GM18508 (cell line): ENCODE data around the gene ACIN1.
"Not testable (repeated sequence)": the region's sequence is repeated elsewhere in the genome, so short reads cannot be mapped to it uniquely, and the experiment has no call there.

Experiments used
- ATAC-seq: cut with Tn5 transposase; IDR thresholded peaks from one replicate; pipeline ENCODE4 v1.9.1; 2021; ENCODE audit warnings: moderate number of reproducible peaks; ENCODE audit not compliant: insufficient read depth, unreplicated experiment

Gene ACIN1

DNA sequence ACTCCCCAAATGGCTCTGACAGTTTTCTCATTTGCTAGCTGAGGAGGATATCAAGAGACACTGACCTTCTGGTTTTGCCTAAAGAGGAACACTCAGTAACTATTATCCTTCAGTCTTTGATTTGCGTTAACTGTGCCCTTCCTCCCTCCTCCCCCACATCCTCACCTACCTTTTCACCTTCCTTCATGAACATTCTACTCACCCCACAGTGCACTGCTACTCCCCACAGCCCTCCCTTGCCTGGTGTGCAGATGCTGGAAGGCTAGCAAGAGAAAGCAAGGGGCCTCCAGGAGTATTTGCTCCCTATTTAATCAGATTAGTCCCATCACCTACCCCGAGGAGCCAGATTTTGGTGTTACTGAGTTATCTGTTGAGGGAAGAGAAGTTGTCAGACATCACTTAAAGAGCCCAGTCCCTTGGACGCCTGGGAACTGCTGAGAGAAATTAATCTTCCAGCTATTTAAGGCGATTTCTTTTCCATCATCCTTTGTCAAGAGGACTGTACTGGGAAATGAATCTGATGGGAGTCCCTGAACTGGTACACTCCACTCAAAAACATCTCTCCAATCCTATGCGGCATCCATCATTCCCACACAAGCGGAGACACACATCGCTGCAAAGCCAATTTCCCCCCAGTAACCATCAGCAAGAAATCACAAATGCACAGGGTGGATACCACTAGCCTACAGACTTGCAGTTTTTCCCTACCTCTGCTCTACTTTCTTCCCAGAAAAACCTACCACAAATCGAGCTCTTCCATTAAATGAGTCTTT is 71.7 kb downstream of the ACIN1 start:
- ATAC-seq = no peak

DNA sequence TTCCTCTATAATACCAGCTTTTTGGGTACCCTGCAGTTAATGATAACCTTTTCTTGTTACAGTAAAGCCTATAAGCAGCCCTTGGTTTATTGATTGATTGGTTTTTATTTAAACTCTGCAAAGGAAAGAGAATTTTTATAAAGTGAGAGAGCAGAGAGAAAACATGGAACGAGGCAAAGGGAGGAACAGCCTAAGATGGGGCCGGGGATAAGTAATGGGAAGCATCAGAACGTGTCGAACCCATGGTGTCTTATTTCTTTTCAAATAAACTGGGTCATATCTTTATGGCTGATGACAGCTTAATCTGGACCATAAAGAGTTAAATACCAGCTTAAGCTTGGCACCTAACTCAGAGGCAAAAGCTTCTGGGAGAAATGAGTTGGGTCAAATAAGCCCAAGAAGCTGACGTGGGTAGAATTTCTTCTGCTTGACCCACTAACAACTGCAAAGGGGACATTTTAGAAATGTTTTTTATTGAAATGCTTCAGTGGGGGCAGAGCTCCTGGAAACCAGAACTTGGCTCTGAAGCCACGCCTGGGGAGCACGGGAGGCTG is 73.0 kb downstream of the ACIN1 start:
- no peak for ATAC-seq

DNA sequence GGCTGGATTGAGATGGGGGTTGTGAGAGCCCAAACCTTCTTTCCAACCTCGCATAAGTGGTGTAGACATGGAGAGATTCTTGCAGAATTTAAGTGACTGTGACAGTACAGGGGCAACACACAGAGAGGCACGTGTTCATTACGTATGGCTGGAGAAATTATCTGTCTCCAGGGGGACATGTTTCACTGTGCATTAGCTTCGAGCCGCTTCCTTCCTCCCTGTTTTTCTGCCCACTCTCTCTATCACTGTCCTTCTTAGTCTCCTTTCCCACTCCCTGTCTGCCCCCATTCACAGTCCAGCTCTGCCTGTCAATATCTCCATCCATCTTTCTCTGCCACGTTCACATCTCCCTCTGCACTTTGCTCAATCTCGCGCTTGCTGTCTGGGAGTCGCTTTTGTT is 73.5 kb downstream of the ACIN1 start:
- no peak for ATAC-seq

DNA sequence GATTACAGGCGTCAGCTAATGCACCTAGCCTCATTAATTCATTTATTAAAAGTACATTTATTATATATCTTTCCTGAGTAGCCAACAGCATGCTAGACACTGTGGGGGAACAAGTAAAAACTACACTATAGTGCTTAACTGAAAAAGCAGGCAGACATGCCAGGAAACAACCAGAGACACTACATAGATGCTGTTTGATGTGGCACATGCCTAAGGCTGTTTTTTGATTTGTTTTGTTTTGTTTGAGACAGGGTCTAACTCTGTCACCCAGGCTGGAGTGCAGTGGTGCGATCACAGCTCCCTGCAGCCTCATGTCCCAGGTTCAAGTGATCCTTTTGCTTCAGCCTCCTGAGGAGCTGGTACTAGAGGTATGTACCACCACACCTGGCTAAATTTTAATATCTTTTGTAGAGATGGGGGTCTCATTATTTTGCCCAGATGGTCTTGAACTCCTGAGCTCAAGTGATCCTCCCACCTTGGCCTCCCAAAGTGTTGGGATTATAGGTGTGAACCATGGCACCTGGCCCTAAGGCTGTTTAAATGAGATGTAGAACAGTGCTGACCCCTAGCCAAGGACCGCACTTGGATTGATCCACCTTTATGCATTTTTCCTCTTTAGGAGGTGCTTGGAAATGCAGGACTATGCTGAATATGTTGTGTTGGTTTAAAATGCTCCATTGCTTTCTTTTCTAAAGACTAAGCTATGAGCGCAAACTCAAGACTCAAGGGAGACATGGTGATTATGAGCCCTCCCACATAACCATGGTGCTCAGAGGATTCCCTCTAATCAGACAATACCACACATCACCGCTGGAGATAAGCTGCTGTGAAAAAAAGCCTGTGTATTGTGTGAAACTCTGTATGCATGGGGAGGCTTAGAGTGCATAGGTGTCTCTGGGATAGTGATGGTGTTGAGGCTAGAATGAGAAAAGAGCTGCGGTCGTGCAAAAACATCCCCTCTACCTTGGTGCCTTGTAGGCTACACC is 74.5 kb downstream of the ACIN1 start:
- no peak for ATAC-seq

DNA sequence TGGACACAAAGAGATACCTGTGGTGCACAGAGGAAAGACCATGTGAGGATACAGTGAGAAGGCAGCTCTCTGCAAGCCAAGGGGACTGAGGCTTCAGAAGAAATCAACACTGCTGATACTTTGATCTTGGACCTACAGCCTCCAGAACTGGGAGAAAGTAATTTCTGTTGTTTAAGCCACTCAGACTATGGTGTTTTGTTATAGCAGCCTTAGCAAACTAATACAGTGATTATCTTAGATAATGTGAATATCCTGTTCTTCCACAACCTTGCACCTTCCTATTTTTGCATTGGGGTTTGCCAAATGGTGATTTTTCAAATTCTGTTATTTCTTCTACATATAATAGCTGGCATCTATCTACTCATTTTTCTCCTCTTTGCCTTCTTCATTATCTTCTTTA is 76.8 kb downstream of the ACIN1 start:
- no peak for ATAC-seq

DNA sequence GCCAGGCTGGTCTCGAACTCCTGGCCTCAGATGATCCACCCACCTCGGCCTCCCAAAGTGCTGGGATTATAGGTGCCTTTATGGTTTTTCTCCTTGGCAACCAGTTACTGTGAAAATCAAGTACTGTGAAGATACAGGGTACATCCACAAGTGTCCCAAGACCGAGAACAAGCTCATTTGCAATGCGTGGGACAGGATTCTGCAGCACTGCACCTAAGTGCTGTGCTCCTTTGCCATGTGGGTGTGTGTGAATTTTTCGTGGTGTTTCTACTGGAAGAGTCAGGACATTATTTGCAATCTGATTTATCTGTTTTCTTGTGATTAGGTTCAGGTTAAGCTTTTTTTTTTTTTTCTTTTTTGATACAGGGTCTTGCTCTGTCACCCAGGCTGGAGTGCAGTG is 77.8 kb downstream of the ACIN1 start:
- ATAC-seq = no peak

DNA sequence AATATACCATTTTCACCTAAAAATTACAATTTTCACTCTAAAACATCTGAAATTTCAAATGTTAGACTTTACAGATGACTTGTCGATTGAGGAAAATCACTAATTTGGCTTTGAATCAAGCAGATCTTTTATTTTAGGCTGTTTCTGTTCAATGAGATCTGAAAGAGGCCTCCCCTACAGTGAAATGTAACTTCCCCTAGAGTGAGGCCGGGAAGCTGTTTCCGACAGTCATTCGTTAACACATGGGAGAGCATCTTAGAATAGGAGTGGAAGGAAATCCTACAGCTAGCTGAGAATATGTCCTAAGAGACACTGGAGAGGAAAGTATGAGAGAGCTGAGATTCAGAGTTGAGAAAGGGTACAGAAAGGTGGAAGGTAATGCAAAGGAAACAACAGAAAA is 79.3 kb downstream of the ACIN1 start:
- ATAC-seq = no peak

DNA sequence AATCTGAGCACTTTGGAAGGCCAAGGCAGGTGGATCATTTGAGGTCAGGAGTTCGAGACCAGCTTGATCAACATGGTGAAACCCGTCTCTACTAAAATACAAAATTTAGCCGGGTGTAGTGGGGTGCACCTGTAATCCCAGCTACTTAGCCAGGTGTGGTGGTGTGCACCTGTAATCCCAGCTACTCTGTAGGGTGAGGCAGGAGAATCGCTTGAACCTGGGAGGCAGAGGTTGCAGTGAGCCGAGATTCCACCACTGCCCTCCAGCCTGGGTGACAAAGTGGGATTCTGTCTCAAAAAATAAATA is 81.2 kb downstream of the ACIN1 start:
- ATAC-seq = not testable (repeated sequence)

DNA sequence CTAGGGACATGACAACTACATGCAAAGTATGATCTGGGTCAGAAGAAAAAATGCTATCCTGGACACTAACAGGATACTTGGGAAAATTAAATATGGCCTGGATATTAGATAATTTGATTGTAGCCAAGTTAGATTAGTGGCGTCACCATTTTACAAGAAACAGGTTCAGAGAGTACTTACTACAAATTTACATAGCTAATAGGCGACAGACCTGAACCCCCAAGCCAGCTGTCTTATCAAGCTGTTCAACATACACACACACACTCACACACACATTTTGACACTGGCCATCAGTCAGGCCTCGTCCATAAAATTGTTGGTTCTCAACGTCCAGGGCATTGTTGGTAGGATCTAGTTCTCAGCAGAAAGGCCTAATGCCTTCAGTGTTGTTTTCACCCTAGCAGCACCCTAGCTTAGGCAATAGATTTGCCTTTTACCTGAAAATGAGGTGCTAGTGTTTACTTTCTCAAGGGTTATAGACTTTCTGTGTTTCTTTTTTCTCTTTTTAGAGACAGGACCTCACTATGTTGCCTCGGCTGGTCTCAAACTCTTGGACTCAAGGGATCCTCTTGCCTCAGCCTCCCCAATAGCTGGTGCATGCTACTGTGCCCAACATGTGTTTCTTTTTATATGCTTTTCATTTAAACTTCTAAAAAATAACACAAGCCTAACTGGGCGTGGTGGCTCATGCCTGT is 81.7 kb downstream of the ACIN1 start:
- ATAC-seq = no peak

DNA sequence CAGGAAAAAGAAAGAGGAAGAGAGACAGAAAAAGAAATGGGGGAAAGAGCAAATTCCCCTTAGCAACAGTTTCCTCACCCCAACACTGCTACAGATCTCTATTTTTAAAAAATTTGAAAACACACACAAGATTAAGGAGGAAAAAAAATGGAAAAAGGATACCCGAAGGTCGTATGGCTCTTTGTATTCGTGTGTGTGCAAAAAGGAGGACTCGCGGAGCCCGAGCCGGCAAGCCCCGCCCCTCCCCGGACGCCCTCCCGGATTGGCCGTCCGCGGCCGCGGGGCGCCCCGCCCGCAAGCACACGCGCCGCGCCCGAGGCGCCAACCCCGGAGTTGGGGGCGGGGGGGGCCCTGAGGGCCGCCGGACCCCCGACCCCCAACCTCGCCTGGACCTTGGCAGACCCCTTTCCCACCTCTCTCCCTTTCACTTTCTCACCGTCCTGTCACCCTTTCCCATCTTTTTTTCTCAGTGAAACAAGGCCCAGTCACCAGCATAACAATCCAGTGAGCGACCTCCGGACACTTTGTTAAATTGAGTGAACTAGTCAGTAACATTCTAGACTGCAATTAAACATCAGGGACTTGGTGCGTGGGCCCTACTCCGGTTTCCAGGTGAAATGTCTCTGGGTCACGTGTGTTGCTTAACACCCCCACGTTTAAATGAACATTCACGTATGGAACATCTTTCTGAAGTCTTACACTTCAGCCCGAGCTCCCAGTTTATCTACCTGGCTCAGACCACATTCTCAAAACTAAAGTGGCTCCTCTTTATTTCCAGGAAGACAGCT is 84.8 kb downstream of the ACIN1 start, which contains the start of gene C14orf93:
C14orf93 (minus strand) TSS at position 205 of the 788 bp plus-strand sequence. CDS start 11,120 bp downstream, outside the sequence.
- ATAC-seq = no peak

DNA sequence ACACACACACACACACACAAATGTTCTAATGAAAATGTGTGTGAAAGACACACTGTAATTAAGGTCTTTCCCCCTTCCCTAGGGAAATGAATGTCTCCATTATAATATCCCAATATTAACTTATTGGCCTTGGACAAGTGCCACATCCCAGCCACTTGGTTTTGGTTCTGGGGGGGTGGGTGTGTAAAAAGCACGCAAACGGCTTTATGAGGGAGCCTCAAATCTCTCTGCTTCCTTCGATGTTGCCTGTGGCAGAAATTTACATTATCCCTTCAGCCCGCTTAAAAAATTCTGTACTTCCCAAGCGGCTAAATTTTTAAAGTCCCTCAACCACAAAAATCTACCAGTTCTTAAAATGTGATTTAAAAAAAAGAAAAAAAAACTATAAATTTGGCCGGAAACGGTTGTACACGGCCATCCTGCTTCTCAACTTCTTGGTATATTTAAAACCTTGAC is 85.4 kb downstream of the ACIN1 start:
- ATAC-seq = no peak

DNA sequence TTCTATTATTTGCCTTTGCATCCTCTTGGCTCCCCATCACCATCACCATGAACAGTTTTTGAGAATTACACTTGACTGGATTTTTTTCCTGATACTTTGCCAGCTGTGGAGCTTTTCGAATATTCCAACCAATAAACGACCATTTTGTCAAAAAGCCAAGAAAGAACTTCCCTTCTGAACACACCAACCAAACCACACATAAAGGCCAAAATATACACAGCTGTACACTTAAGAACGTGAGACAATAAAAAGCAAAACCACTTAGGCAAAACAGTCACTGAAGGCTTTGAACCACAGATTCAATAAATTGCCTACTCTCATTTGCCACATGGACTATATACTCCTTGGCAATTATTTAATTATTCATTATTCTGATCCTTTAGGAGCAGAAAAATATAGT is 86.1 kb downstream of the ACIN1 start:
- no peak for ATAC-seq
